ENCODE data around the gene PEX5L. TPM values are rescaled to one million over a fixed set of nuclear protein-coding genes. Genes with fewer than 3 reads are reported as not detected.

The PEX5L gene
- total RNA-seq, 2 donors from 2014 or later: 1.1 to 4.1 TPM

- intact Hi-C loops (cut with DNase I): no loop called here
- no peaks in the 10 kb centered on the region for H3K4me1 ChIP-seq (replicated peaks)
- H3K9me3 ChIP-seq: no peaks in the 10 kb centered on the region
- 31% methylated on average over 1 of the region's 1 CpG for WGBS
- TF ChIP-seq CTCF (IDR thresholded peaks at IDR 0.05) (no peak), POLR2AphosphoS5 (IDR thresholded peaks at IDR 0.05) (no peak)
- no peak overlapping the region for H3K27ac ChIP-seq
- H3K4me3 ChIP-seq: no peak overlapping the region
- DNase-seq (ENCODE audit: low spot score): no peak
- no peaks in the 10 kb centered on the region for H3K27me3 ChIP-seq (replicated peaks; ENCODE audit: insufficient read depth)
- H3K36me3 ChIP-seq: no peaks in the 10 kb centered on the region
Observed at GRCh38 chr3:180048840-180049239, 12.1 kb upstream of the PEX5L start.

- Histone ChIP-seq H3K27me3 (replicated peaks; ENCODE audit: insufficient read depth) (no peaks in the 10 kb centered on the region), H3K9me3 (no peaks in the 10 kb centered on the region), H3K4me3 (no peak overlapping the region), H3K4me1 (replicated peaks) (no peaks in the 10 kb centered on the region), H3K27ac (no peak overlapping the region), H3K36me3 (no peaks in the 10 kb centered on the region)
- no peak for TF ChIP-seq POLR2A (IDR thresholded peaks at IDR 0.05)
- no peak for TF ChIP-seq CTCF (IDR thresholded peaks at IDR 0.05)
- TF ChIP-seq POLR2AphosphoS5 (IDR thresholded peaks at IDR 0.05): no peak
- intact Hi-C loops (cut with DNase I): no loop called here
- no peak for DNase-seq (ENCODE audit: low spot score)
- 83% methylated on average over 1 of the region's 1 CpG for WGBS
Observed at GRCh38 chr3:180048103-180048502, 11.4 kb upstream of the PEX5L start.

GRCh38 chr3:180040966-180041365 lies 4.2 kb upstream of the PEX5L start:
- WGBS: 75% methylated on average over 4 of the region's 4 CpGs
- TF ChIP-seq POLR2A (IDR thresholded peaks at IDR 0.05) (no peak), POLR2AphosphoS5 (IDR thresholded peaks at IDR 0.05) (no peak), CTCF (IDR thresholded peaks at IDR 0.05) (no peak)
- Histone ChIP-seq H3K27me3 (replicated peaks; ENCODE audit: insufficient read depth) (peaks cover 3% of the 10 kb centered on the region), H3K36me3 (no peaks in the 10 kb centered on the region), H3K9me3 (no peaks in the 10 kb centered on the region), H3K4me3 (no peak overlapping the region), H3K27ac (no peak overlapping the region), H3K4me1 (replicated peaks) (no peaks in the 10 kb centered on the region)
- DNase-seq (ENCODE audit: low spot score): no peak
- intact Hi-C loops (cut with DNase I): no loop called here

GRCh38 chr3:180036092-180036670 lies 556 bp downstream of the PEX5L start:
- Histone ChIP-seq H3K27me3 (replicated peaks; ENCODE audit: insufficient read depth) (peaks cover 3% of the 10 kb centered on the region), H3K9me3 (no peaks in the 10 kb centered on the region), H3K4me1 (replicated peaks) (no peaks in the 10 kb centered on the region), H3K36me3 (no peaks in the 10 kb centered on the region), H3K27ac (no peak overlapping the region), H3K4me3 (no peak overlapping the region)
- DNase-seq (ENCODE audit: low spot score): no peak
- TF ChIP-seq POLR2A (IDR thresholded peaks at IDR 0.05) (no peak), POLR2AphosphoS5 (IDR thresholded peaks at IDR 0.05) (no peak), CTCF (IDR thresholded peaks at IDR 0.05) (no peak)
- intact Hi-C loops (cut with DNase I): no loop called here
- WGBS: 2% methylated on average over 16 of the region's 16 CpGs

- WGBS: 95% methylated on average over 2 of the region's 2 CpGs
- Histone ChIP-seq H3K4me3 (no peak overlapping the region), H3K9me3 (no peaks in the 10 kb centered on the region), H3K27ac (no peak overlapping the region), H3K27me3 (replicated peaks; ENCODE audit: insufficient read depth) (no peaks in the 10 kb centered on the region), H3K4me1 (replicated peaks) (no peaks in the 10 kb centered on the region), H3K36me3 (no peaks in the 10 kb centered on the region)
- intact Hi-C loops (cut with DNase I): no loop called here
- DNase-seq (ENCODE audit: low spot score): no peak
- no peak for TF ChIP-seq POLR2A (IDR thresholded peaks at IDR 0.05)
- TF ChIP-seq POLR2AphosphoS5 (IDR thresholded peaks at IDR 0.05): no peak
- TF ChIP-seq CTCF (IDR thresholded peaks at IDR 0.05): no peak
Observed at GRCh38 chr3:180026997-180027396, 9.7 kb downstream of the PEX5L start.

Measured in prostate gland (tissue), 2 donors.